Measurements from ENCODE around the gene GPR84. TPM values are rescaled to one million over a fixed set of nuclear protein-coding genes. Genes with fewer than 3 reads are reported as not detected.

The GPR84 gene
- total and polyA plus RNA-seq, 9 of the 15 experiments (the other 6 are each of a cell fraction or from before 2014, with no cell fraction given) = 0.07 to 0.18 (median 0.11) TPM; not detected in 5

DNA sequence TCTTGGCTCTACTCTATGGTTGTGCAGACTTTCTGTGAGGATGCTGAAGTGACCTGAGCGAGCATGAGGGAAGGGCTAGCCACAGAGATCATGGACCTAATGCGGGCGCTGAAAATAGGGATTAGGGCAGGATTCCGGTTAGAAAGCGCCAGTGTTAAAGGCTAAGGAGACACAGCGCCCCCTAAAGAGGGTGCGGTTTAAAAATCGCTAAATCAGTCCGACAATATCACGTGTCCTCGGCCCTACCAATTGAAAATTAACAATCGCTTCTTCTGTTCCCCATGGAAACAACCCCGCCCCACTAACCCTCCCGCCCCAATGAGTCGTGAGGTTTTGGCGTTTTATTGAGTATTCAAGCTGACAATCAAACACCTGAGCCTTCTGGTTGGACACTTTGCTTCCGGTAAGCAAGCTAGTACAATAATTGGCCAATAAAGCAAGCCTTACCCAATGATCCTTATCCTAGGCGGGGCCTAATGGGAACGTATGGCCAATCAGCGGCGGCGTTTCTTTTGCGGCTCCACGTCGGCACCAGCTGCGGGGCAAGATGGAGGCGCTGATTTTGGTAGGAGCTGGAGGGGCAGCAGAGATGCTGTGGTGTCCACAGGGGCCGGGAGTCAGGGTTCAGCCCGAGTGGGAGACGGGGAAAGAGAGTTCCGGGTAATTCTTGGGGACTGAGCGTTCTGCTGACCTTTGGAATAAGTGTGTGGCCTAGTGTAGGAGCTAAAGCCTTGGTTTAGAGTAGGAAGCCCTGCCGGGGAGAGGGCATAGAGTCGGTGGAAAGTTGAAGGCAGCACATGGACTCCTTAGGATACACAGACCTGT, 39.5 kb downstream of the GPR84 start, which contains the start of gene COPZ1 (continued):
- TF ChIP-seq, protein P1, sequence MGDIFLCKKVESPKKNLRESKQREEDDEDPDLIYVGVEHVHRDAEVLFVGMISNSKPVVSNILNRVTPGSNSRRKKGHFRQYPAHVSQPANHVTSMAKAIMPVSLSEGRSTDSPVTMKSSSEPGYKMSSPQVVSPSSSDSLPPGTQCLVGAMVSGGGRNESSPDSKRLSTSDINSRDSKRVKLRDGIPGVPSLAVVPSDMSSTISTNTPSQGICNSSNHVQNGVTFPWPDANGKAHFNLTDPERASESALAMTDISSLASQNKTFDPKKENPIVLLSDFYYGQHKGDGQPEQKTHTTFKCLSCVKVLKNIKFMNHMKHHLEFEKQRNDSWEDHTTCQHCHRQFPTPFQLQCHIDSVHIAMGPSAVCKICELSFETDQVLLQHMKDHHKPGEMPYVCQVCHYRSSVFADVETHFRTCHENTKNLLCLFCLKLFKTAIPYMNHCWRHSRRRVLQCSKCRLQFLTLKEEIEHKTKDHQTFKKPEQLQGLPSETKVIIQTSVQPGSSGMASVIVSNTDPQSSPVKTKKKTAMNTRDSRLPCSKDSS (IDR thresholded peaks at IDR 0.05; ENCODE audit: low read depth, partially characterized antibody) = no peak
- TF ChIP-seq, protein P2, sequence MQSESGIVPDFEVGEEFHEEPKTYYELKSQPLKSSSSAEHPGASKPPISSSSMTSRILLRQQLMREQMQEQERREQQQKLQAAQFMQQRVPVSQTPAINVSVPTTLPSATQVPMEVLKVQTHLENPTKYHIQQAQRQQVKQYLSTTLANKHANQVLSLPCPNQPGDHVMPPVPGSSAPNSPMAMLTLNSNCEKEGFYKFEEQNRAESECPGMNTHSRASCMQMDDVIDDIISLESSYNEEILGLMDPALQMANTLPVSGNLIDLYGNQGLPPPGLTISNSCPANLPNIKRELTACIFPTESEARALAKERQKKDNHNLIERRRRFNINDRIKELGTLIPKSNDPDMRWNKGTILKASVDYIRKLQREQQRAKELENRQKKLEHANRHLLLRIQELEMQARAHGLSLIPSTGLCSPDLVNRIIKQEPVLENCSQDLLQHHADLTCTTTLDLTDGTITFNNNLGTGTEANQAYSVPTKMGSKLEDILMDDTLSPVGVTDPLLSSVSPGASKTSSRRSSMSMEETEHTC (IDR thresholded peaks at IDR 0.05) = no peak
- TF ChIP-seq TCF7L2 (IDR thresholded peaks at IDR 0.05; ENCODE audit: low read depth, low read length) (no peak), SRSF3 (IDR thresholded peaks at IDR 0.05; ENCODE audit: insufficient read depth, low read length) (no peak), ZBED1 (IDR thresholded peaks at IDR 0.05) (no peak), THRAP3 (IDR thresholded peaks at IDR 0.05; ENCODE audit: borderline replicate concordance) (no peak), FOSL1 (tag; conservative IDR thresholded peaks at IDR 0.05) (no peak), SIN3A (IDR thresholded peaks at IDR 0.05; ENCODE audit: borderline replicate concordance in 2 of 2, control insufficient read depth in 1 of 2, low read depth in 2 of 2, low read length in 2 of 2) (peak; percentile 58 to 82; a peak in 2 of 4 replicates), HDAC3 (IDR thresholded peaks at IDR 0.05; ENCODE audit: borderline replicate concordance, partially characterized antibody) (no peak), SRSF1 (IDR thresholded peaks at IDR 0.05; ENCODE audit: low read depth, low read length) (no peak), MTF1 (CRISPR knock-in tag; IDR thresholded peaks at IDR 0.05; ENCODE audit: borderline replicate concordance) (no peak), ARNT (IDR thresholded peaks at IDR 0.05) (peak in 1 of 2 experiments; percentile 39; a peak in 1 of 4 replicates), JUN (IDR thresholded peaks at IDR 0.05; ENCODE audit: borderline replicate concordance, low read depth, low read length) (no peak), JUN (CRISPR knock-in tag; IDR thresholded peaks at IDR 0.05; ENCODE audit: borderline replicate concordance) (no peak), SNIP1 (IDR thresholded peaks at IDR 0.05; ENCODE audit: low read depth) (no peak), ZKSCAN8 (CRISPR knock-in tag; IDR thresholded peaks at IDR 0.05) (no peak), TARDBP (IDR thresholded peaks at IDR 0.05) (no peak), BCL6 (CRISPR knock-in tag; IDR thresholded peaks at IDR 0.05) (no peak), TEAD1 (CRISPR knock-in tag; IDR thresholded peaks at IDR 0.05) (peak in 1 of 2 experiments; percentile 52; a peak in 1 of 4 replicates), U2AF2 (optimal IDR thresholded peaks at IDR 0.05; ENCODE audit: low read depth, low read length) (no peak)
- TF ChIP-seq, protein P3, sequence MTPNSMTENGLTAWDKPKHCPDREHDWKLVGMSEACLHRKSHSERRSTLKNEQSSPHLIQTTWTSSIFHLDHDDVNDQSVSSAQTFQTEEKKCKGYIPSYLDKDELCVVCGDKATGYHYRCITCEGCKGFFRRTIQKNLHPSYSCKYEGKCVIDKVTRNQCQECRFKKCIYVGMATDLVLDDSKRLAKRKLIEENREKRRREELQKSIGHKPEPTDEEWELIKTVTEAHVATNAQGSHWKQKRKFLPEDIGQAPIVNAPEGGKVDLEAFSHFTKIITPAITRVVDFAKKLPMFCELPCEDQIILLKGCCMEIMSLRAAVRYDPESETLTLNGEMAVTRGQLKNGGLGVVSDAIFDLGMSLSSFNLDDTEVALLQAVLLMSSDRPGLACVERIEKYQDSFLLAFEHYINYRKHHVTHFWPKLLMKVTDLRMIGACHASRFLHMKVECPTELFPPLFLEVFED (CRISPR knock-in tag; conservative IDR thresholded peaks at IDR 0.05) = peak; percentile 95
- TF ChIP-seq, protein P4, sequence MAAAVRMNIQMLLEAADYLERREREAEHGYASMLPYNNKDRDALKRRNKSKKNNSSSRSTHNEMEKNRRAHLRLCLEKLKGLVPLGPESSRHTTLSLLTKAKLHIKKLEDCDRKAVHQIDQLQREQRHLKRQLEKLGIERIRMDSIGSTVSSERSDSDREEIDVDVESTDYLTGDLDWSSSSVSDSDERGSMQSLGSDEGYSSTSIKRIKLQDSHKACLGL (CRISPR knock-in tag; IDR thresholded peaks at IDR 0.05; ENCODE audit: borderline replicate concordance, poor library complexity, severe bottlenecking) = no peak
- TF ChIP-seq, protein P5, sequence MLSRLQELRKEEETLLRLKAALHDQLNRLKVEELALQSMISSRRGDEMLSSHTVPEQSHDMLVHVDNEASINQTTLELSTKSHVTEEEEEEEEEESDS (CRISPR knock-in tag; IDR thresholded peaks at IDR 0.05) = no peak

Data from K562 (cell line).